GM12873 (cell line): ENCODE results near the gene SFXN5.
A peak's percentile ranks its signal among the peaks of the same experiment; 100 is the strongest.

Experiments used
- TF ChIP-seq, protein P1 (sequence below): IDR thresholded peaks from 2 replicates; pipeline ENCODE4 v1.5.1; 2012; ENCODE audit warnings: low read depth, mild to moderate bottlenecking, moderate library complexity, low read length, control low read depth; ENCODE audit not compliant: insufficient read depth; ENCODE audit errors: missing control alignments

The SFXN5 gene

GRCh38 chr2:72995430-72996116 is 75.9 kb downstream of the SFXN5 start:
- TF ChIP-seq, protein P1, sequence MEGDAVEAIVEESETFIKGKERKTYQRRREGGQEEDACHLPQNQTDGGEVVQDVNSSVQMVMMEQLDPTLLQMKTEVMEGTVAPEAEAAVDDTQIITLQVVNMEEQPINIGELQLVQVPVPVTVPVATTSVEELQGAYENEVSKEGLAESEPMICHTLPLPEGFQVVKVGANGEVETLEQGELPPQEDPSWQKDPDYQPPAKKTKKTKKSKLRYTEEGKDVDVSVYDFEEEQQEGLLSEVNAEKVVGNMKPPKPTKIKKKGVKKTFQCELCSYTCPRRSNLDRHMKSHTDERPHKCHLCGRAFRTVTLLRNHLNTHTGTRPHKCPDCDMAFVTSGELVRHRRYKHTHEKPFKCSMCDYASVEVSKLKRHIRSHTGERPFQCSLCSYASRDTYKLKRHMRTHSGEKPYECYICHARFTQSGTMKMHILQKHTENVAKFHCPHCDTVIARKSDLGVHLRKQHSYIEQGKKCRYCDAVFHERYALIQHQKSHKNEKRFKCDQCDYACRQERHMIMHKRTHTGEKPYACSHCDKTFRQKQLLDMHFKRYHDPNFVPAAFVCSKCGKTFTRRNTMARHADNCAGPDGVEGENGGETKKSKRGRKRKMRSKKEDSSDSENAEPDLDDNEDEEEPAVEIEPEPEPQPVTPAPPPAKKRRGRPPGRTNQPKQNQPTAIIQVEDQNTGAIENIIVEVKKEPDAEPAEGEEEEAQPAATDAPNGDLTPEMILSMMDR: no peak

- TF ChIP-seq, protein P1: no peak
These were observed 76.5 kb downstream of the SFXN5 start for GRCh38 chr2:72994991-72995380.

DNA sequence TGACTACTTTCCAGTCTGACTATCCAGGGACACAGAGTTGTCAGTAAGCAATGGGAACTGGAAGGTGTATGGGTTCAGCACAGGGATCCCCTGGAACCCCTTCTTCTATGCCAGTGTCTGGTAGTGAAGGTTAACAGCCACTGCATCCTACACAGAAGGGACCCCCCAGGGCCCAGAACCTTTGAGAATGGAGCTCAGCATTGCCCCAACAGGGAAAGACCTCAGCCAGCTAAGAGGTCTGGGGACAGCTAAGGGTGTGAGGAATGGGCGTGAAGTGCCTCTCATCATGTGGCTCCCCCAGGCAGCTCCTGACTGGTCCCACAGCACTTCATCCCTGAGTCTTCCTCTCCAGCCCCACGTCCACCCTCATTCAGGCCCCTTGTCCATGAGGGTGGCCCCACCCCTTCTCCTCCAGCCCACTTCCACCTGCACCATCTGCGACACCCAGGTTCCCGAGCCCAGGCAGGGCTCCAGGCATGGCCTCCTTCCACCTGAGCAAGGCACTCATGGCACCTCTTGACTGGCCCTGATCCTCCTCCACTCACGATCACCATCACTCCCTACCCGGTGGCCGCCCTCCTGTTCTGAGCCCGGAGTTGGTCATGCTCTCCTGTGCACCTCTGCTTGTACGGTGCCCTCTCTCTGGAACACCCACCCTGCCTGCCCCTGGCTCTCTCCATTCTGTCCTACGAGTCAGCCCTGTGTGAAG is 77.1 kb downstream of the SFXN5 start:
- TF ChIP-seq, protein P1: no peak

GRCh38 chr2:72993933-72994280 is 77.6 kb downstream of the SFXN5 start:
- TF ChIP-seq, protein P1: no peak

- TF ChIP-seq, protein P1: peak; percentile 82
These were observed 78.2 kb downstream of the SFXN5 start for GRCh38 chr2:72993147-72993932.

- TF ChIP-seq, protein P1: no peak
These were observed 78.8 kb downstream of the SFXN5 start for GRCh38 chr2:72992734-72993102.
